Panc1 (cell line): ENCODE data around the gene PHF24.
"Not testable (repeated sequence)": the region's sequence is repeated elsewhere in the genome, so short reads cannot be mapped to it uniquely, and the experiment has no call there.

Experiments used
- CTCF ChIP-seq: fragments of 450-650 bp; IDR thresholded peaks from 2 replicates; pipeline ENCODE4 v1.5.1; 2017; ENCODE audit warnings: mild to moderate bottlenecking
- POLR2AphosphoS5 ChIP-seq: IDR thresholded peaks from 2 replicates; pipeline ENCODE4 v1.6.1; 2012; ENCODE audit warnings: mild to moderate bottlenecking, low read depth, low read length, moderate library complexity

- TF ChIP-seq POLR2AphosphoS5, CTCF: not testable (repeated sequence)
Observed at GRCh38 chr9:35023443-35023842, 65.4 kb downstream of the PHF24 start.
